Measurements from ENCODE around the gene DDX25.
A peak's percentile ranks its signal among the peaks of the same experiment; 100 is the strongest.

The DDX25 gene

GRCh38 chr11:125924384-125925007 lies 20.2 kb downstream of the DDX25 start:
- Histone ChIP-seq H3K4me1 (peaks cover 12% of the 10 kb centered on the region), H3K36me3 (no peaks in the 10 kb centered on the region), H3K4me3 (ENCODE audit: low read depth, low read length) (no peak overlapping the region), H3K9me3 (no peaks in the 10 kb centered on the region), H3K27me3 (no peaks in the 10 kb centered on the region)
- DNase-seq = no peak
- no peak for TF ChIP-seq CTCF (IDR thresholded peaks at IDR 0.05; ENCODE audit: low read depth, low read length)

DNA sequence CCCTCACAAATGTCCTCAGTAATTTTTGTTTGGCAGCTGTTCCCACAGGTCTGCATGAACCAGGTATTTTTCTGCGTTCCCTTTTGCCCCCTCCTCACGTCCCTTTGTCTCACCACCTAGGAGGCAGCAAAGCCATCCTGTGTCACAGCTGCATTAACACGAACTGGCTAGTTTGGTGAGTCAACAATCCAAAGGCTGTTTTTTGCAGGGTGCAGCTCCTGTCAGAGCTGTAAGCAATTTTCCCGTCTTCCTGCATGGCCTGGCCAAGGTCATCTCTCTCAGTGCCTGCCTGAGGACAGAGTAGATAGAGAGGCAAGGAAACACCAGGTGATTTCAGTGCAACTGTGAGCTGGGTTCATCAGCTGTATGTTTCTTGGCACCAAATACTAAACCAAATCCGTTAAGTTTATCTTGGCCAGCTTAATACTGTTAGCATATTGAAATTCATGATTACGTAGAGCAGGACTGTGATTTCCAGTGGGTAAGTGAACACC lies 21.0 kb downstream of the DDX25 start:
- Histone ChIP-seq H3K4me1 (peaks cover 12% of the 10 kb centered on the region), H3K4me3 (ENCODE audit: low read depth, low read length) (no peak overlapping the region), H3K27me3 (no peaks in the 10 kb centered on the region), H3K9me3 (no peaks in the 10 kb centered on the region), H3K36me3 (no peaks in the 10 kb centered on the region)
- DNase-seq = no peak
- TF ChIP-seq CTCF (IDR thresholded peaks at IDR 0.05; ENCODE audit: low read depth, low read length) = 0 out of 2 replicates have a peak, but pooled peaks have one; percentile 2

- no peaks in the 10 kb centered on the region for H3K27me3 ChIP-seq
- H3K4me1 ChIP-seq = peaks cover 12% of the 10 kb centered on the region
- H3K4me3 ChIP-seq (ENCODE audit: low read depth, low read length) = no peak overlapping the region
- H3K9me3 ChIP-seq = no peaks in the 10 kb centered on the region
- DNase-seq = no peak
- no peak for TF ChIP-seq CTCF (IDR thresholded peaks at IDR 0.05; ENCODE audit: low read depth, low read length)
- H3K36me3 ChIP-seq = no peaks in the 10 kb centered on the region
Measured at GRCh38 chr11:125925804-125926203, 21.5 kb downstream of the DDX25 start.

DNA sequence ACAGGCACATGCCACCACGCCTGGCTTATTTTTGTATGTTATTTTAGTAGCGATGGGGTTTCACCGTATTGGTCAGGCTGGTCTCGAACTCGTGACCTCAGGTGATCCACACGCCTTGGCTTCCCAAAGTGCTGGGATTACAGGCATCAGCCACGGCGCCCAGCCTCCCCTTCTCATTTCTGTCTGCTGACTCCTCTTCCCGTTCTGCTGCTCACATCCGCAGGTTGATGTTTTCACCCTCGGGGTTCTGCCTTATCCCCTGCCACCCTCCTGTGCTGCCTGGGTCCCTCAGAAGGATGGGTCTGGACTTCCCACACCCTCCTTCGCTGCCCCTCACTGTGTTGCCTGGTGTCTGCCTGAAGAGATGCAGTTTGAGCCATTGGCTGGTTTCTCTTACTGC lies 22.4 kb downstream of the DDX25 start:
- Histone ChIP-seq H3K9me3 (no peaks in the 10 kb centered on the region), H3K4me3 (ENCODE audit: low read depth, low read length) (no peak overlapping the region), H3K36me3 (no peaks in the 10 kb centered on the region), H3K27me3 (no peaks in the 10 kb centered on the region), H3K4me1 (peaks cover 12% of the 10 kb centered on the region)
- TF ChIP-seq CTCF (IDR thresholded peaks at IDR 0.05; ENCODE audit: low read depth, low read length) = no peak
- DNase-seq = no peak

- H3K4me3 ChIP-seq (ENCODE audit: low read depth, low read length) = no peak overlapping the region
- H3K36me3 ChIP-seq = no peaks in the 10 kb centered on the region
- TF ChIP-seq CTCF (IDR thresholded peaks at IDR 0.05; ENCODE audit: low read depth, low read length) = no peak
- no peaks in the 10 kb centered on the region for H3K27me3 ChIP-seq
- H3K9me3 ChIP-seq = no peaks in the 10 kb centered on the region
- no peak for DNase-seq
- peaks cover 15% of the 10 kb centered on the region for H3K4me1 ChIP-seq
Measured at GRCh38 chr11:125929445-125930075, 25.3 kb downstream of the DDX25 start.

- DNase-seq = no peak
- TF ChIP-seq CTCF (IDR thresholded peaks at IDR 0.05; ENCODE audit: low read depth, low read length) = no peak
- no peak overlapping the region for H3K4me3 ChIP-seq (ENCODE audit: low read depth, low read length)
- H3K36me3 ChIP-seq = no peaks in the 10 kb centered on the region
- no peaks in the 10 kb centered on the region for H3K9me3 ChIP-seq
- peaks cover 16% of the 10 kb centered on the region for H3K4me1 ChIP-seq
- H3K27me3 ChIP-seq = no peaks in the 10 kb centered on the region
Measured at GRCh38 chr11:125930076-125930450, 25.8 kb downstream of the DDX25 start.
